NB4 (cell line): Measurements from ENCODE around the gene GCAT.

ENCODE experiments used
- CTCF ChIP-seq: IDR thresholded peaks from one replicate; pipeline ENCODE4 v1.5.1; 2012; ENCODE audit warnings: low read depth, low read length
- MAX ChIP-seq: IDR thresholded peaks from 2 replicates; pipeline ENCODE4 v1.6.1; 2011; ENCODE audit warnings: low read depth, low read length

GRCh38 chr22:37782340-37783168 is 25.2 kb upstream of the GCAT start:
- TF ChIP-seq CTCF (no peak), MAX (no peak)
